Left ventricle myocardium inferior (tissue), 1 donor: Measurements from ENCODE around the gene TRAF3. TPM values are rescaled to one million over a fixed set of nuclear protein-coding genes. Genes with fewer than 3 reads are reported as not detected.

Experiments used
- DNase-seq: peaks from one replicate; pipeline ENCODE4 v3.0.0-alpha.2; 2020
- H3K27ac ChIP-seq: fragments of 200-600 bp; replicated peaks from 2 replicates; pipeline ENCODE4 v1.8.0; 2021
- H3K27me3 ChIP-seq: fragments of 200-600 bp; 2 replicates; pipeline ENCODE4 v1.8.0; 2021; ENCODE audit warnings: low read depth
- H3K36me3 ChIP-seq: fragments of 200-600 bp; 2 replicates; pipeline ENCODE4 v1.8.0; 2021
- H3K4me1 ChIP-seq: fragments of 200-600 bp; 2 replicates; pipeline ENCODE4 v1.8.0; 2021
- H3K4me3 ChIP-seq: fragments of 200-600 bp; 2 replicates; pipeline ENCODE4 v1.8.0; 2021; ENCODE audit warnings: mild to moderate bottlenecking, moderate library complexity
- H3K9me3 ChIP-seq: fragments of 200-600 bp; replicated peaks from 2 replicates; pipeline ENCODE4 v1.8.0; 2021
- CTCF ChIP-seq: fragments of 200-600 bp; IDR thresholded peaks from 2 replicates; pipeline ENCODE4 v1.8.0; 2021; ENCODE audit warnings: antibody characterized with exemption, mild to moderate bottlenecking, borderline replicate concordance
- intact Hi-C: fragments of 100-400 bp; cut with micrococcal nuclease; formaldehyde crosslinking; loops from one replicate; pipeline ENCODE4 v1.11.0; 2022
- total RNA-seq: library from RNA; stranded (reverse); fragmentation: NEBNext Ultra II Directional; extraction: Animal tissue kit (Norgen Biotek cat#: 25700); gene quantifications from one replicate; pipeline ENCODE4 v1.2.1, GENCODE V29; 2021
- donor health status: DM: no; HTN: yes; CAD: no; lungs with severe emphysema.

TRAF3 gene
- total RNA-seq, 1 donor from 2014 or later, result 11.3 TPM

- TF ChIP-seq CTCF, result no peak
- Histone ChIP-seq H3K4me3 (no peak overlapping the region), H3K27me3 (no peaks in the 10 kb centered on the region), H3K9me3 (no peaks in the 10 kb centered on the region), H3K36me3 (peaks cover 100% of the 10 kb centered on the region), H3K27ac (no peak overlapping the region), H3K4me1 (peaks cover 12% of the 10 kb centered on the region)
- intact Hi-C loops, result no loop called here
- DNase-seq, result no peak
These were observed 164.3 kb downstream of the TRAF3 start for GRCh38 chr14:102941419-102942011.

GRCh38 chr14:102942069-102942468 is 164.8 kb downstream of the TRAF3 start:
- TF ChIP-seq CTCF, result no peak
- Histone ChIP-seq H3K9me3 (no peaks in the 10 kb centered on the region), H3K36me3 (peaks cover 100% of the 10 kb centered on the region), H3K27ac (no peak overlapping the region), H3K4me1 (peaks cover 12% of the 10 kb centered on the region), H3K4me3 (no peak overlapping the region), H3K27me3 (no peaks in the 10 kb centered on the region)
- DNase-seq, result no peak
- intact Hi-C loops, result no loop called here

- H3K4me3 ChIP-seq, result no peak overlapping the region
- H3K9me3 ChIP-seq, result no peaks in the 10 kb centered on the region
- intact Hi-C loops, result no loop called here
- no peak for DNase-seq
- no peak for TF ChIP-seq CTCF
- peaks cover 94% of the 10 kb centered on the region for H3K36me3 ChIP-seq
- no peak overlapping the region for H3K27ac ChIP-seq
- peaks cover 12% of the 10 kb centered on the region for H3K4me1 ChIP-seq
- no peaks in the 10 kb centered on the region for H3K27me3 ChIP-seq
These were observed 166.2 kb downstream of the TRAF3 start for GRCh38 chr14:102943454-102943853.

GRCh38 chr14:102943979-102944378 is 166.7 kb downstream of the TRAF3 start:
- intact Hi-C loops, result no loop called here
- Histone ChIP-seq H3K4me3 (no peak overlapping the region), H3K4me1 (peaks cover 15% of the 10 kb centered on the region), H3K36me3 (peaks cover 93% of the 10 kb centered on the region), H3K27ac (no peak overlapping the region), H3K9me3 (no peaks in the 10 kb centered on the region), H3K27me3 (no peaks in the 10 kb centered on the region)
- TF ChIP-seq CTCF, result no peak
- no peak for DNase-seq

GRCh38 chr14:102944448-102945330 is 167.4 kb downstream of the TRAF3 start:
- no peak for DNase-seq
- H3K36me3 ChIP-seq, result peaks cover 93% of the 10 kb centered on the region
- TF ChIP-seq CTCF, result no peak

More at GRCh38 chr14:102944448-102945330, 167.4 kb downstream of the TRAF3 start:
- H3K4me3 ChIP-seq, result no peak overlapping the region
- no peak overlapping the region for H3K27ac ChIP-seq
- no peaks in the 10 kb centered on the region for H3K9me3 ChIP-seq
- H3K27me3 ChIP-seq, result no peaks in the 10 kb centered on the region
- H3K4me1 ChIP-seq, result peaks cover 22% of the 10 kb centered on the region
- intact Hi-C loops, result no loop called here
